ACC112 (cell line): ENCODE measurements around the gene SOCS3.
A peak's percentile ranks its signal among the peaks of the same experiment; 100 is the strongest.
"Not testable (repeated sequence)": the region's sequence is repeated elsewhere in the genome, so short reads cannot be mapped to it uniquely, and the experiment has no call there.

Experiments
- H2AFZ ChIP-seq: fragments of 200-600 bp; sonication (generic); one replicate; pipeline ENCODE4 v1.6.0; 2017; ENCODE audit warnings: antibody characterized with exemption, low read length; ENCODE audit not compliant: unreplicated experiment
- H3K27ac ChIP-seq: fragments of 200-600 bp; sonication (generic); 2 replicates; pipeline ENCODE4 v1.5.1; 2014; ENCODE audit warnings: low read depth, mild to moderate bottlenecking, antibody characterized with exemption, low read length, moderate library complexity
- H3K27me3 ChIP-seq: fragments of 200-600 bp; sonication (generic); 2 replicates; pipeline ENCODE4 v1.6.1; 2014; ENCODE audit warnings: mild to moderate bottlenecking, antibody characterized with exemption, low read length, moderate library complexity, mixed read lengths; ENCODE audit not compliant: insufficient read depth
- H3K36me3 ChIP-seq: fragments of 200-600 bp; sonication (generic); 2 replicates; pipeline ENCODE4 v1.6.1; 2016; ENCODE audit warnings: mild to moderate bottlenecking, antibody characterized with exemption, low read length, moderate library complexity, mixed read lengths; ENCODE audit not compliant: insufficient read depth
- H3K4me1 ChIP-seq: fragments of 200-600 bp; sonication (generic); one replicate; pipeline ENCODE4 v1.6.1; 2016; ENCODE audit warnings: low read length, mixed read lengths; ENCODE audit not compliant: insufficient read depth, unreplicated experiment, control insufficient read depth
- H3K4me3 ChIP-seq: fragments of 200-600 bp; sonication (generic); 2 replicates; pipeline ENCODE4 v1.5.1; 2014; ENCODE audit warnings: mild to moderate bottlenecking, low read depth, low read length
- H3K79me2 ChIP-seq: fragments of 200-600 bp; sonication (generic); one replicate; pipeline ENCODE4 v1.6.0; 2016; ENCODE audit warnings: low read length; ENCODE audit not compliant: control insufficient read depth, unreplicated experiment, insufficient read depth

The SOCS3 gene

GRCh38 chr17:78316867-78317789, 42.7 kb downstream of the SOCS3 start:
- Histone ChIP-seq H3K36me3 (no peaks in the 10 kb centered on the region), H2AFZ (peak overlapping the region; percentile 24), H3K79me2 (no peaks in the 10 kb centered on the region), H3K27ac (peak overlapping the region; percentile 99), H3K4me1 (peaks cover 36% of the 10 kb centered on the region), H3K4me3 (0 out of 2 replicates have a peak overlapping the region, but pooled peaks have one; percentile 25), H3K27me3 (no peaks in the 10 kb centered on the region)

GRCh38 chr17:78316115-78316866, 43.6 kb downstream of the SOCS3 start:
- H3K4me1 ChIP-seq: peaks cover 35% of the 10 kb centered on the region
- H3K36me3 ChIP-seq: no peaks in the 10 kb centered on the region
- peak overlapping the region; percentile 24 for H2AFZ ChIP-seq
- H3K4me3 ChIP-seq: peak overlapping the region; percentile 68
- H3K27me3 ChIP-seq: no peaks in the 10 kb centered on the region
- H3K27ac ChIP-seq: peak overlapping the region; percentile 99
- H3K79me2 ChIP-seq: no peaks in the 10 kb centered on the region

- H3K4me3 ChIP-seq: peak overlapping the region; percentile 68
- H3K79me2 ChIP-seq: no peaks in the 10 kb centered on the region
- peaks cover 35% of the 10 kb centered on the region for H3K4me1 ChIP-seq
- no peaks in the 10 kb centered on the region for H3K36me3 ChIP-seq
- peak overlapping the region; percentile 99 for H3K27ac ChIP-seq
- H2AFZ ChIP-seq: no peak overlapping the region
- H3K27me3 ChIP-seq: no peaks in the 10 kb centered on the region
Observed at GRCh38 chr17:78315355-78316114, 44.3 kb downstream of the SOCS3 start.

- no peaks in the 10 kb centered on the region for H3K36me3 ChIP-seq
- no peak overlapping the region for H2AFZ ChIP-seq
- H3K4me1 ChIP-seq: peaks cover 35% of the 10 kb centered on the region
- no peaks in the 10 kb centered on the region for H3K79me2 ChIP-seq
- no peaks in the 10 kb centered on the region for H3K27me3 ChIP-seq
- H3K27ac ChIP-seq: peak overlapping the region; percentile 99
- H3K4me3 ChIP-seq: no peak overlapping the region; the same call in 1 of the 2 replicates
Observed at GRCh38 chr17:78314683-78315354, 45.1 kb downstream of the SOCS3 start.

- H2AFZ ChIP-seq: peak overlapping the region; percentile 25
- H3K4me3 ChIP-seq: peak overlapping the region; percentile 64
- H3K27me3 ChIP-seq: no peaks in the 10 kb centered on the region
- H3K27ac ChIP-seq: peak overlapping the region; percentile 99
- H3K4me1 ChIP-seq: peaks cover 42% of the 10 kb centered on the region
- H3K79me2 ChIP-seq: no peaks in the 10 kb centered on the region
- no peaks in the 10 kb centered on the region for H3K36me3 ChIP-seq
Observed at GRCh38 chr17:78313735-78314648, 45.9 kb downstream of the SOCS3 start.

- not testable (repeated sequence) for H3K36me3 ChIP-seq, H3K27ac ChIP-seq, H3K27me3 ChIP-seq, H3K4me3 ChIP-seq, H2AFZ ChIP-seq, H3K79me2 ChIP-seq
- H3K4me1 ChIP-seq: peaks cover 14% of the 10 kb centered on the region
Observed at GRCh38 chr17:78309659-78310255, 50.1 kb downstream of the SOCS3 start.

- no peak overlapping the region for H3K4me3 ChIP-seq
- H3K27me3 ChIP-seq: no peaks in the 10 kb centered on the region
- H3K79me2 ChIP-seq: no peaks in the 10 kb centered on the region
- no peak overlapping the region for H3K27ac ChIP-seq
- no peak overlapping the region for H2AFZ ChIP-seq
- no peaks in the 10 kb centered on the region for H3K36me3 ChIP-seq
- peaks cover 9% of the 10 kb centered on the region for H3K4me1 ChIP-seq
Observed at GRCh38 chr17:78307887-78308638, 51.8 kb downstream of the SOCS3 start.

- no peaks in the 10 kb centered on the region for H3K36me3 ChIP-seq
- no peak overlapping the region for H2AFZ ChIP-seq
- no peak overlapping the region for H3K4me3 ChIP-seq
- H3K27ac ChIP-seq: no peak overlapping the region
- H3K27me3 ChIP-seq: no peaks in the 10 kb centered on the region
- H3K79me2 ChIP-seq: no peaks in the 10 kb centered on the region
- H3K4me1 ChIP-seq: peaks cover 9% of the 10 kb centered on the region
Observed at GRCh38 chr17:78306913-78307312, 53.0 kb downstream of the SOCS3 start.
